Sigmoid colon (tissue), 7 donors: ENCODE data around the gene FAM186B. TPM values are rescaled to one million over a fixed set of nuclear protein-coding genes. Genes with fewer than 3 reads are reported as not detected.

Experiments used
- DNase-seq: peaks from one replicate; pipeline ENCODE4 v3.0.0-alpha.2; 2019
- H3K27ac ChIP-seq, 4 donors: fragments of 200-600 bp; sonication (generic); one replicate each; pipeline ENCODE4 v1.5.1; 2016 to 2019; ENCODE audit warnings: mild to moderate bottlenecking in 1 of 4
- H3K27me3 ChIP-seq, 3 donors: fragments of 200-600 bp; sonication (generic); one replicate each; pipeline ENCODE4 v1.5.1; 2019; ENCODE audit warnings: mild to moderate bottlenecking in 1 of 3
- H3K36me3 ChIP-seq, 4 donors: fragments of 200-600 bp; sonication (generic); one replicate each; pipeline ENCODE4 v1.5.1; 2016 to 2019
- H3K4me1 ChIP-seq, 4 donors: fragments of 200-600 bp; sonication (generic); one replicate each; pipeline ENCODE4 v1.5.1; 2017 to 2019
- H3K4me3 ChIP-seq, 4 donors: fragments of 200-600 bp; sonication (generic); one replicate each; pipeline ENCODE4 v1.5.1; 2017 to 2019; ENCODE audit warnings: mild to moderate bottlenecking in 2 of 4, moderate library complexity in 1 of 4
- H3K9me3 ChIP-seq, 4 donors: fragments of 200-600 bp in 3 of 4; sonication (generic) in 3 of 4; one replicate each; pipeline versions ENCODE4 v1.5.1 to v1.6.1; 2013 to 2019
- CTCF ChIP-seq, 4 experiments: fragments of 450-650 bp in 3 of 4; fragments of 200-600 bp in 1 of 4; IDR thresholded peaks; one replicate each; pipeline ENCODE4 v1.5.1; 2016 to 2019; ENCODE audit warnings: antibody characterized with exemption in 4 of 4, mild to moderate bottlenecking in 3 of 4, moderate library complexity in 2 of 4
- EP300 ChIP-seq, 4 donors: sonication (generic); formaldehyde crosslinking; IDR thresholded peaks; one replicate each; pipeline ENCODE4 v1.6.1; 2017; ENCODE audit warnings: antibody characterized with exemption in 4 of 4
- POLR2A ChIP-seq, 2 donors: fragments of 450-650 bp; IDR thresholded peaks; one replicate each; pipeline ENCODE4 v1.6.1; 2016; ENCODE audit warnings: antibody characterized with exemption in 2 of 2, mild to moderate bottlenecking in 2 of 2, moderate library complexity in 2 of 2
- POLR2AphosphoS5 ChIP-seq, 4 donors: sonication (generic); formaldehyde crosslinking; IDR thresholded peaks; one replicate each; pipeline ENCODE4 v1.6.1; 2017; ENCODE audit warnings: antibody characterized with exemption in 4 of 4
- WGBS, 2 donors: extraction: QIAGEN DNeasy Blood & Tissue Kit; methylation state at CpG; one replicate each; pipeline ENCODE4 v1.1.7; 2013; 5-methylcytosine and 5-hydroxymethylcytosine counted together
- intact Hi-C: fragments of 100-400 bp; cut with DNase I; formaldehyde crosslinking; loops from one replicate; pipeline ENCODE4 v1.15.1; 2023
- polyA plus RNA-seq, 3 donors: library from polyadenylated mRNA; stranded (reverse); fragments of 200-250 nt; gene quantifications; one replicate each; pipeline ENCODE4 v1.2.3, GENCODE V29; 2013
- total RNA-seq, 4 donors: library from RNA; depleted of rRNA; stranded (reverse); fragments of >200 nt; gene quantifications; one replicate each; pipeline ENCODE4 v1.1.0, GENCODE V29; 2016
- donor health status: healthy with polysubstance abuse.
- donor health status: Bipolar disorder and iron deficiency.
- donor health status: healthy.

FAM186B gene
- total and polyA plus RNA-seq, 7 donors, result 0.16 to 0.54 (median 0.22) TPM; not detected in 4

DNA sequence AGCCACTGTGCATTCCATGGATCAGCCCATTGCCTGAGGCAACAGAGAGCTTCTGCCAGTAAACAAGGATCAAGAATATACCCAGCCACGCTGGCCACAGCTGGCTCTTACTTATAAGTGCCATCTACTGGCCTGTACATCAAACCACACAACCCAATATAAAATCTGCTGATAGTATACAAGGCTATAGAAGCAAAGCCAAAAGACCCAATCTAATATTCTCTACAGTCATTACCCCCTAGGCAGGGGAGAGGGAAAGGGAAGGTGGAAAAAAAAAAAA, 4.4 kb upstream of the FAM186B start:
- H3K27me3 ChIP-seq, result no peaks in the 10 kb centered on the region
- intact Hi-C loops, result no loop called here
- 73 to 85% methylated on average over 1 of the region's 1 CpG for WGBS, 2 donors
- TF ChIP-seq POLR2A (IDR thresholded peaks at IDR 0.05) (no peak), CTCF (IDR thresholded peaks at IDR 0.05) (no peak), POLR2AphosphoS5 (IDR thresholded peaks at IDR 0.05) (no peak), EP300 (IDR thresholded peaks at IDR 0.05) (no peak)
- no peak overlapping the region for H3K27ac ChIP-seq
- no peak overlapping the region for H3K4me3 ChIP-seq
- no peaks in the 10 kb centered on the region for H3K9me3 ChIP-seq
- DNase-seq, result no peak
- H3K36me3 ChIP-seq, result no peaks in the 10 kb centered on the region
- H3K4me1 ChIP-seq, result no peaks in the 10 kb centered on the region

DNA sequence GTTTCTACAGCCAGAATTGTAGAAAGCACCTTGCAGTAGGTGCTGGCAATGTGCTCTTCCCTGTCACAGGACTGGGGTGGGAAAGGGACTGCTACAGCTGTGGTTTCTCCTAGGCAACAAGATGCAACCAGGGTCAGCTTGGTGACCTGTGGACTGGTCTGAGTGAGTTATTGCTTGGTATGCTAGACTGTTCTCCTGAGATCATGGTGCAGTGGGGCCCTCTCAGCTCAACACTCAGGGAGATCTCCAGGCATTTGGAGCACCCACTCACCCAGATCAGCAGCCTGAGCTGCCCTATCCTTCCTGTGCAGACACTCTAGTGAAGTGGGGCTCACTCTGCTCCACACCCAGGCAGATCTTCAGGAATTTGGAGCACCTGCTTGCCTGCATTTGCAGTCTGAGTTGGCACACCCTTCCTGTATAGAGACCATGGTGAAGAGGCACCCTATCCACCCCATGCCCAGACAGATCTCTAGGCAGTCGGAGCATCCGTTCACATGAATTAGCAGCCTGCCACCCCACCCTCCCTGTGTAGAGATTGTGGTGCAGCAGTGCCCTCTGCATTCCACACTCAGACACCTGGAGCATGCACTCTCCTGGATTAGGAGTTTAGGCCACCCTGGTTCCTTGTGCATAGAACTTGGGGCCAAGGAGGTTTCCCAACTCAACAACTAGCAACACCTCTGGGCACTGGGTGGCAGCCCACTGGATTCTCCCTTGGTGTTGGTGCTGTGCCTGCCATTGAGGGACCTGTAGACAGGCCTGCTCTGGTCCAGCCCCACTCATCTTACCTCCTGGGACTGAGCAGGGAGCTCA, 3.8 kb upstream of the FAM186B start:
- WGBS, 2 donors, result 98 to 100% methylated on average over 2 of the region's 2 CpGs
- Histone ChIP-seq H3K4me3 (no peak overlapping the region), H3K9me3 (no peaks in the 10 kb centered on the region), H3K36me3 (no peaks in the 10 kb centered on the region), H3K27ac (no peak overlapping the region), H3K4me1 (no peaks in the 10 kb centered on the region), H3K27me3 (no peaks in the 10 kb centered on the region)
- no peak for DNase-seq
- intact Hi-C loops, result no loop called here
- TF ChIP-seq CTCF (IDR thresholded peaks at IDR 0.05), result no peak
- no peak for TF ChIP-seq POLR2AphosphoS5 (IDR thresholded peaks at IDR 0.05)
- no peak for TF ChIP-seq EP300 (IDR thresholded peaks at IDR 0.05)
- TF ChIP-seq POLR2A (IDR thresholded peaks at IDR 0.05), result no peak

GRCh38 chr12:49604856-49605255, 583 bp downstream of the FAM186B start:
- no peak overlapping the region for H3K4me3 ChIP-seq
- TF ChIP-seq POLR2AphosphoS5 (IDR thresholded peaks at IDR 0.05) (no peak), CTCF (IDR thresholded peaks at IDR 0.05) (no peak), EP300 (IDR thresholded peaks at IDR 0.05) (no peak), POLR2A (IDR thresholded peaks at IDR 0.05) (no peak)
- 44 to 73% methylated on average over 5 of the region's 5 CpGs for WGBS, 2 donors
- no peaks in the 10 kb centered on the region for H3K4me1 ChIP-seq
- no peaks in the 10 kb centered on the region for H3K36me3 ChIP-seq
- no peak for DNase-seq
- intact Hi-C loops, result no loop called here
- no peaks in the 10 kb centered on the region for H3K27me3 ChIP-seq
- H3K27ac ChIP-seq, result no peak overlapping the region
- no peaks in the 10 kb centered on the region for H3K9me3 ChIP-seq

GRCh38 chr12:49603721-49604120, 1.7 kb downstream of the FAM186B start:
- no peaks in the 10 kb centered on the region for H3K27me3 ChIP-seq
- no peaks in the 10 kb centered on the region for H3K9me3 ChIP-seq
- no peaks in the 10 kb centered on the region for H3K36me3 ChIP-seq
- DNase-seq, result no peak
- H3K4me3 ChIP-seq, result no peak overlapping the region
- TF ChIP-seq EP300 (IDR thresholded peaks at IDR 0.05) (no peak), CTCF (IDR thresholded peaks at IDR 0.05) (no peak), POLR2AphosphoS5 (IDR thresholded peaks at IDR 0.05) (no peak), POLR2A (IDR thresholded peaks at IDR 0.05) (no peak)
- H3K4me1 ChIP-seq, result no peaks in the 10 kb centered on the region
- H3K27ac ChIP-seq, result no peak overlapping the region
- intact Hi-C loops, result no loop called here
- 82 to 83% methylated on average over 1 of the region's 1 CpG for WGBS, 2 donors

DNA sequence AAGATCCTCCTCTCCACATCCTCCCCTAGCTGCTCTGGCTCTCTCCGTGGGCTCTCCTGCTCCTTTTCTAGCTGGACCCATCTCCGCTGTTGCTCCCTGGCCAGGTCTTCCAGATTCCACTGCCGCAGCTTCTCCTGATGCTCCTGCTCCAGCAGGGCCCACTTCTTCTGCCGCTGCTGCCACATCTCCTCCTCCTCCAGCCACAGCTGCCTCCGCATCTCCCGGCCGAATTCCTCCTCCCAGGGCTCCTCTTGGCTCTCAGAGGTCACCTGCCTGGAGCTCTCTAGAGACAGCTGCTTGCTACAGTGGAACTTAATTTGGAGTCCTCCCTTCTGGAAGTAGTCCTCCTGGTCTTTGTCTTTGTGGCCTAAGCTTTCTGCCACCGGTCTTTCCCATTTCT, 5.5 kb downstream of the FAM186B start:
- 97% methylated on average over 8 of the region's 8 CpGs for WGBS, 2 donors
- no peak overlapping the region for H3K27ac ChIP-seq
- intact Hi-C loops, result no loop called here

More for the DNA sequence above, 5.5 kb downstream of the FAM186B start:
- Histone ChIP-seq H3K9me3 (no peaks in the 10 kb centered on the region), H3K4me3 (no peak overlapping the region), H3K4me1 (no peaks in the 10 kb centered on the region), H3K36me3 (no peaks in the 10 kb centered on the region), H3K27me3 (no peaks in the 10 kb centered on the region)
- TF ChIP-seq POLR2A (IDR thresholded peaks at IDR 0.05), result no peak
- no peak for TF ChIP-seq POLR2AphosphoS5 (IDR thresholded peaks at IDR 0.05)
- TF ChIP-seq EP300 (IDR thresholded peaks at IDR 0.05), result no peak
- TF ChIP-seq CTCF (IDR thresholded peaks at IDR 0.05), result no peak
- DNase-seq, result no peak
